Neural cell (in vitro differentiated cells): ENCODE data around the gene MYLK.

ENCODE experiments used
- EP300 ChIP-seq: fragments of 450-650 bp; conservative IDR thresholded peaks from 2 replicates; pipeline ENCODE4 v1.6.1; 2014; ENCODE audit warnings: antibody characterized with exemption, mild to moderate bottlenecking, moderate library complexity; ENCODE audit not compliant: poor library complexity, severe bottlenecking
- EZH2 ChIP-seq: fragments of 200-600, 300-800 bp; shearing (Covaris generic), sonication (generic); IDR thresholded peaks from 2 replicates; pipeline ENCODE4 v1.6.1; 2014; ENCODE audit warnings: antibody characterized with exemption, low read length, borderline replicate concordance, mild to moderate bottlenecking; ENCODE audit not compliant: insufficient read depth, poor library complexity, severe bottlenecking
- POLR2AphosphoS5 ChIP-seq: IDR thresholded peaks from 2 replicates; pipeline ENCODE4 v1.6.1; 2012
- RAD21 ChIP-seq: fragments of 450-650 bp; conservative IDR thresholded peaks from 2 replicates; pipeline ENCODE4 v1.6.1; 2014; ENCODE audit warnings: antibody characterized with exemption, mild to moderate bottlenecking, moderate library complexity
- SMC3 ChIP-seq: fragments of 450-650 bp; conservative IDR thresholded peaks from 2 replicates; pipeline ENCODE4 v1.6.1; 2014; ENCODE audit warnings: antibody characterized with exemption, mild to moderate bottlenecking, moderate library complexity; ENCODE audit not compliant: poor library complexity
- TAF1 ChIP-seq: IDR thresholded peaks from 2 replicates; pipeline ENCODE4 v1.6.1; 2012; ENCODE audit warnings: low read depth
- TF ChIP-seq, protein P1 (sequence below): IDR thresholded peaks from 2 replicates; pipeline ENCODE4 v1.6.1; 2012; ENCODE audit warnings: borderline replicate concordance
- TF ChIP-seq, protein P2 (sequence below): fragments of 450-650 bp; IDR thresholded peaks from 2 replicates; pipeline ENCODE4 v1.5.1; 2014; ENCODE audit warnings: antibody characterized with exemption, mild to moderate bottlenecking, moderate library complexity; ENCODE audit not compliant: poor library complexity, severe bottlenecking

DNA sequence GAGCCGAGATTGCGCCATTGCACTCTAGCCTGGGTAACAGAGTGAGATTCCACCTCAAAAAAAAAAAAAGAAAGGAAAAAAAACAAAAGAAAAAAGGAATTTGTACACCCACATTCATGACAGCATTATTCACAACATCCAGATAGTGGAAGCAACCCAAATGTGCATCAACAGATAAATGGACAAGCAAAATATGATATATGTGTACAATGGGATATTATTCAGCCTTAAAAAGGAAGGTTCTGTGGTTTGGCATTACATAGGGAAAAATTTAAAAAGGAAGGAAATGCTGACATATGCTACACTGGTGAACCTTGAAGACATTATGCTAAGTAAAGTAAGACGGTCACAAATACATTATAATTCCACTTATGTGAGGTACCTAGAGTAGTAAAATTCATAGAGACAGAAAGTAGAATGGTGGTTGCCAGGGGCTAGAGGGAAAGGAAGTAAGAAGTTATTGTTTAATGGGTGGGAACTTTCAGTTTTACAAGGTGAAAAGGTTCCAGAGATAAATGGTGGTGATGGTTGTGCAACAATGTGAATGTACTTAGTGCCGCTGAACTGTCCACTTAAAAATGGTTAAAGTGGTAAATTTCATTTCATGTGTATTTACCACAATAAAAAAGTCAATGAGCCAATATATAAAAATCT is 118.5 kb downstream of the MYLK start:
- TF ChIP-seq, protein P1, sequence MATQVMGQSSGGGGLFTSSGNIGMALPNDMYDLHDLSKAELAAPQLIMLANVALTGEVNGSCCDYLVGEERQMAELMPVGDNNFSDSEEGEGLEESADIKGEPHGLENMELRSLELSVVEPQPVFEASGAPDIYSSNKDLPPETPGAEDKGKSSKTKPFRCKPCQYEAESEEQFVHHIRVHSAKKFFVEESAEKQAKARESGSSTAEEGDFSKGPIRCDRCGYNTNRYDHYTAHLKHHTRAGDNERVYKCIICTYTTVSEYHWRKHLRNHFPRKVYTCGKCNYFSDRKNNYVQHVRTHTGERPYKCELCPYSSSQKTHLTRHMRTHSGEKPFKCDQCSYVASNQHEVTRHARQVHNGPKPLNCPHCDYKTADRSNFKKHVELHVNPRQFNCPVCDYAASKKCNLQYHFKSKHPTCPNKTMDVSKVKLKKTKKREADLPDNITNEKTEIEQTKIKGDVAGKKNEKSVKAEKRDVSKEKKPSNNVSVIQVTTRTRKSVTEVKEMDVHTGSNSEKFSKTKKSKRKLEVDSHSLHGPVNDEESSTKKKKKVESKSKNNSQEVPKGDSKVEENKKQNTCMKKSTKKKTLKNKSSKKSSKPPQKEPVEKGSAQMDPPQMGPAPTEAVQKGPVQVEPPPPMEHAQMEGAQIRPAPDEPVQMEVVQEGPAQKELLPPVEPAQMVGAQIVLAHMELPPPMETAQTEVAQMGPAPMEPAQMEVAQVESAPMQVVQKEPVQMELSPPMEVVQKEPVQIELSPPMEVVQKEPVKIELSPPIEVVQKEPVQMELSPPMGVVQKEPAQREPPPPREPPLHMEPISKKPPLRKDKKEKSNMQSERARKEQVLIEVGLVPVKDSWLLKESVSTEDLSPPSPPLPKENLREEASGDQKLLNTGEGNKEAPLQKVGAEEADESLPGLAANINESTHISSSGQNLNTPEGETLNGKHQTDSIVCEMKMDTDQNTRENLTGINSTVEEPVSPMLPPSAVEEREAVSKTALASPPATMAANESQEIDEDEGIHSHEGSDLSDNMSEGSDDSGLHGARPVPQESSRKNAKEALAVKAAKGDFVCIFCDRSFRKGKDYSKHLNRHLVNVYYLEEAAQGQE, result no peak
- TF ChIP-seq TAF1 (no peak), EZH2 (no peak), RAD21 (no peak), POLR2AphosphoS5 (no peak), EP300 (no peak), SMC3 (no peak)
- TF ChIP-seq, protein P2, sequence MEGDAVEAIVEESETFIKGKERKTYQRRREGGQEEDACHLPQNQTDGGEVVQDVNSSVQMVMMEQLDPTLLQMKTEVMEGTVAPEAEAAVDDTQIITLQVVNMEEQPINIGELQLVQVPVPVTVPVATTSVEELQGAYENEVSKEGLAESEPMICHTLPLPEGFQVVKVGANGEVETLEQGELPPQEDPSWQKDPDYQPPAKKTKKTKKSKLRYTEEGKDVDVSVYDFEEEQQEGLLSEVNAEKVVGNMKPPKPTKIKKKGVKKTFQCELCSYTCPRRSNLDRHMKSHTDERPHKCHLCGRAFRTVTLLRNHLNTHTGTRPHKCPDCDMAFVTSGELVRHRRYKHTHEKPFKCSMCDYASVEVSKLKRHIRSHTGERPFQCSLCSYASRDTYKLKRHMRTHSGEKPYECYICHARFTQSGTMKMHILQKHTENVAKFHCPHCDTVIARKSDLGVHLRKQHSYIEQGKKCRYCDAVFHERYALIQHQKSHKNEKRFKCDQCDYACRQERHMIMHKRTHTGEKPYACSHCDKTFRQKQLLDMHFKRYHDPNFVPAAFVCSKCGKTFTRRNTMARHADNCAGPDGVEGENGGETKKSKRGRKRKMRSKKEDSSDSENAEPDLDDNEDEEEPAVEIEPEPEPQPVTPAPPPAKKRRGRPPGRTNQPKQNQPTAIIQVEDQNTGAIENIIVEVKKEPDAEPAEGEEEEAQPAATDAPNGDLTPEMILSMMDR, result no peak
